Liver (tissue), 9 donors: ENCODE data around the gene SLC6A18. TPM values are rescaled to one million over a fixed set of nuclear protein-coding genes. Genes with fewer than 3 reads are reported as not detected.

Experiments
- DNase-seq: peaks from one replicate; pipeline ENCODE4 v3.0.0-alpha.2; 2017; ENCODE audit warnings: low spot score
- H3K27ac ChIP-seq, 2 donors: one replicate each; pipeline ENCODE4 v1.7.0; 2013; ENCODE audit warnings: inconsistent platforms in 2 of 2, low read length in 2 of 2, control low read depth in 1 of 2, low read depth in 1 of 2, mild to moderate bottlenecking in 1 of 2
- H3K27me3 ChIP-seq, 4 donors: one replicate each; pipeline versions ENCODE4 v1.6.1 to v1.7.0; 2013; ENCODE audit warnings: low read length in 3 of 4, inconsistent platforms in 1 of 4, mild to moderate bottlenecking in 1 of 4, moderate library complexity in 1 of 4; ENCODE audit not compliant: control insufficient read depth in 4 of 4, insufficient read depth in 4 of 4
- H3K36me3 ChIP-seq, 4 donors: one replicate each; pipeline versions ENCODE4 v1.6.1 to v1.7.0; 2013; ENCODE audit warnings: low read length in 3 of 4, mild to moderate bottlenecking in 3 of 4, low read depth in 1 of 4, moderate library complexity in 1 of 4; ENCODE audit not compliant: control insufficient read depth in 4 of 4, insufficient read depth in 3 of 4
- H3K4me1 ChIP-seq, 4 donors: one replicate each; pipeline versions ENCODE4 v1.6.1 to v1.7.0; 2013; ENCODE audit warnings: low read length in 3 of 4, mild to moderate bottlenecking in 3 of 4, moderate library complexity in 1 of 4; ENCODE audit not compliant: control insufficient read depth in 4 of 4, insufficient read depth in 4 of 4
- H3K4me3 ChIP-seq, 3 donors: one replicate each; pipeline versions ENCODE4 v1.6.1 to v1.7.0; 2013; ENCODE audit warnings: low read length in 3 of 3, control low read depth in 1 of 3, low read depth in 1 of 3, mild to moderate bottlenecking in 1 of 3
- H3K9ac ChIP-seq, 2 donors: one replicate each; pipeline ENCODE4 v1.7.0; 2013; ENCODE audit warnings: low read length in 2 of 2, mild to moderate bottlenecking in 2 of 2, moderate library complexity in 2 of 2, control low read depth in 1 of 2, low read depth in 1 of 2
- H3K9me3 ChIP-seq, 4 donors: one replicate each; pipeline versions ENCODE4 v1.6.1 to v1.7.0; 2013; ENCODE audit warnings: low read length in 3 of 4; ENCODE audit not compliant: control insufficient read depth in 4 of 4
- EGR1 ChIP-seq, 2 donors: IDR thresholded peaks; 2 replicates each; pipeline ENCODE4 v1.6.1; 2016 to 2018; ENCODE audit warnings: antibody characterized with exemption in 2 of 2, low read depth in 2 of 2
- FOXA2 ChIP-seq: IDR thresholded peaks from 2 replicates; pipeline ENCODE4 v1.6.1; 2016; ENCODE audit warnings: antibody characterized with exemption
- HNF4A ChIP-seq, 2 donors: conservative IDR thresholded peaks; 2 replicates each; pipeline ENCODE4 v1.6.1; 2016; ENCODE audit warnings: antibody characterized with exemption in 2 of 2, mild to moderate bottlenecking in 2 of 2
- NR2F2 ChIP-seq: IDR thresholded peaks from 2 replicates; pipeline ENCODE4 v1.6.1; 2016; ENCODE audit warnings: antibody characterized with exemption
- RAD21 ChIP-seq, 2 donors: IDR thresholded peaks; 2 replicates each; pipeline ENCODE4 v1.6.1; 2016; ENCODE audit warnings: antibody characterized with exemption in 2 of 2, mild to moderate bottlenecking in 2 of 2
- REST ChIP-seq: IDR thresholded peaks from 2 replicates; pipeline ENCODE4 v1.6.1; 2016; ENCODE audit warnings: antibody characterized with exemption, mild to moderate bottlenecking
- SP1 ChIP-seq: IDR thresholded peaks from 2 replicates; pipeline ENCODE4 v1.6.1; 2018; ENCODE audit warnings: antibody characterized with exemption, mild to moderate bottlenecking
- TAF1 ChIP-seq: conservative IDR thresholded peaks from 2 replicates; pipeline ENCODE4 v1.6.1; 2016; ENCODE audit warnings: antibody characterized with exemption, mild to moderate bottlenecking
- YY1 ChIP-seq: IDR thresholded peaks from 2 replicates; pipeline ENCODE4 v1.6.1; 2016; ENCODE audit warnings: antibody characterized with exemption, mild to moderate bottlenecking
- ZBTB33 ChIP-seq: IDR thresholded peaks from 2 replicates; pipeline ENCODE4 v1.6.1; 2016; ENCODE audit warnings: antibody characterized with exemption
- WGBS: extraction: QIAGEN DNeasy Blood & Tissue Kit; methylation state at CpG from one replicate; pipeline ENCODE4 v1.1.7; 2013; 5-methylcytosine and 5-hydroxymethylcytosine counted together
- polyA plus RNA-seq, 2 donors: library from polyadenylated mRNA; stranded (reverse) in 1 of 2; unstranded in 1 of 2; fragments of 200-250 nt in 1 of 2; fragments of >200 nt in 1 of 2; fragmentation: Nextera tagmentation in 1 of 2; extraction: Ambion mirVana in 1 of 2; gene quantifications; one replicate each; pipeline versions ENCODE4 v1.2.1 to v1.2.3, GENCODE V29; 2013 to 2015
- total RNA-seq, 2 donors: library from RNA; depleted of rRNA; stranded (reverse); fragments of >200 nt; gene quantifications; one replicate each; pipeline ENCODE4 v1.2.3, GENCODE V29; 2014
- TF ChIP-seq, protein P1 (sequence below): IDR thresholded peaks from 2 replicates; pipeline ENCODE4 v1.6.1; 2016; ENCODE audit warnings: antibody characterized with exemption
- donor health status: healthy.
- donor health status: healthy.
- donor health status: healthy.
- donor health status: healthy.
- donor health status: healthy.

The SLC6A18 gene
- total and polyA plus RNA-seq, 4 donors, result not detected

- TF ChIP-seq REST (no peak), YY1 (no peak), ZBTB33 (no peak)
Observed at GRCh38 chr5:1213508-1214162, 11.5 kb upstream of the SLC6A18 start (continued).

DNA sequence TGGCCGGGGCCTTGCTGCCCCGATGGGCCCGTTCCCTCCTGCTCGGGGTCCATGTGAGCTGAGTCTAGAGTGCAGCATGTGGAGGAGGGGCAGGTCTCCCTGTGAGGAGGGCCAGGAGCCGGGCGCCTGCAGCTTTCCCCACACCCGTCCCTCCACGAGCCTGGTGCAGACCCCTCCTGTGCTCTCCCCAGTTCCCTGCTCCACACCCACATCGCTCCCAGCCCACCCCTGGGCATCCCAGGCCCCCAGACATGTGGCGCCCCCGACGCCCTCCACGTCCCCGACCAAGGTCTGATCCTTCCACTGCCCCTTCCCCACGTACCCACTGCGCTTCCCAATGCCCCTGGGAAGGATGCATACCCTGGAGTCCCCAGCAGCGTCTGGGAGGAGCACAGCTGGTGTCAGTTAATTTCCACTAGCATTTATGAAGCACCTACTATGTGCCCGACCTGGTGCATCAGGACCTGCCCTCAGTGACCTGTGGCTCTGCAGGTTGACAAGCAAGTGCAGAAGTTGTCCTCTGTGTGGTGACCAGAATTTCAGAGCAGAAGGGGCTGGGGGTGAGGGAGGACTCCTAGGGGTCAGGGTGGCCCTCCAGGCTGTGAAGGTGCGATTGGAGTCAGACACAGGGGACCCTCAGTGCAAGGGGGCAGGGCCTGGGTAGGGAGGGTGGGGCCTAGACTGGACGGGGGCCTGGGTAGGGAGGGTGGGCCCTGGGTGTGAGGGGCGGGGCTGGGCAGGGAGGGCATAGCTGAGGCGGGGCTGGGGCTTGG is 10.8 kb upstream of the SLC6A18 start:
- no peak overlapping the region for H3K4me3 ChIP-seq
- no peaks in the 10 kb centered on the region for H3K27me3 ChIP-seq
- H3K4me1 ChIP-seq, result no peaks in the 10 kb centered on the region
- no peak for DNase-seq
- peaks cover 0 to 2% (median 0%) of the 10 kb centered on the region in 4 donors for H3K9me3 ChIP-seq
- no peaks in the 10 kb centered on the region for H3K36me3 ChIP-seq
- no peak overlapping the region for H3K9ac ChIP-seq
- H3K27ac ChIP-seq, result no peak overlapping the region
- TF ChIP-seq TAF1, result no peak
- TF ChIP-seq EGR1 (IDR thresholded peaks at IDR 0.05; ENCODE audit: low read depth in 2 of 2), result no peak
- no peak for TF ChIP-seq ZBTB33
- TF ChIP-seq REST, result no peak
- TF ChIP-seq HNF4A (conservative IDR thresholded peaks at IDR 0.05), result no peak
- TF ChIP-seq RAD21 (IDR thresholded peaks at IDR 0.05), result no peak
- TF ChIP-seq YY1, result no peak
- TF ChIP-seq NR2F2, result no peak
- TF ChIP-seq SP1, result no peak
- TF ChIP-seq, protein P1, sequence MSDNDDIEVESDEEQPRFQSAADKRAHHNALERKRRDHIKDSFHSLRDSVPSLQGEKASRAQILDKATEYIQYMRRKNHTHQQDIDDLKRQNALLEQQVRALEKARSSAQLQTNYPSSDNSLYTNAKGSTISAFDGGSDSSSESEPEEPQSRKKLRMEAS, result no peak
- no peak for TF ChIP-seq FOXA2
- 81% methylated on average over 22 of the region's 22 CpGs for WGBS
